Endodermal cell (in vitro differentiated cells): ENCODE results near the gene ODF2. TPM values are rescaled to one million over a fixed set of nuclear protein-coding genes. Genes with fewer than 3 reads are reported as not detected.

ENCODE experiments used
- DNase-seq: peaks from one replicate; pipeline ENCODE4 v3.0.0-alpha.2; 2017
- H3K27ac ChIP-seq: 2 replicates; pipeline ENCODE4 v1.5.1; 2013; ENCODE audit warnings: mild to moderate bottlenecking, low read depth, low read length, moderate library complexity
- H3K27me3 ChIP-seq: 2 replicates; pipeline ENCODE4 v1.6.1; 2013; ENCODE audit warnings: mild to moderate bottlenecking, low read length, moderate library complexity; ENCODE audit not compliant: insufficient read depth, control insufficient read depth, poor library complexity, severe bottlenecking
- H3K36me3 ChIP-seq: 2 replicates; pipeline ENCODE4 v1.7.0; 2013; ENCODE audit warnings: mild to moderate bottlenecking, low read length, moderate library complexity; ENCODE audit not compliant: control insufficient read depth, insufficient read depth
- H3K4me1 ChIP-seq: one replicate; pipeline ENCODE4 v1.7.0; 2013; ENCODE audit warnings: low read length; ENCODE audit not compliant: control insufficient read depth, insufficient read depth
- H3K4me3 ChIP-seq: 2 replicates; pipeline ENCODE4 v1.5.1; 2013; ENCODE audit warnings: mild to moderate bottlenecking, low read length, moderate library complexity
- H3K9ac ChIP-seq: 2 replicates; pipeline ENCODE4 v1.6.1; 2013; ENCODE audit warnings: mild to moderate bottlenecking, low read length, moderate library complexity; ENCODE audit not compliant: poor library complexity, severe bottlenecking; ENCODE audit errors: extremely low read depth
- H3K9me3 ChIP-seq: 2 replicates; pipeline ENCODE4 v1.6.1; 2013; ENCODE audit warnings: mild to moderate bottlenecking, low read length, moderate library complexity; ENCODE audit not compliant: control insufficient read depth
- H3K27ac Mint-ChIP-seq: 2 replicates; pipeline ENCODE4 v1.8.0; 2020; ENCODE audit warnings: mixed read lengths
- H3K27me3 Mint-ChIP-seq: 2 replicates; pipeline ENCODE4 v1.8.0; 2021; ENCODE audit warnings: mild to moderate bottlenecking, mixed read lengths; ENCODE audit not compliant: insufficient read depth
- H3K36me3 Mint-ChIP-seq: 2 replicates; pipeline ENCODE4 v1.8.0; 2020; ENCODE audit warnings: low read depth, mixed read lengths
- H3K4me1 Mint-ChIP-seq: 2 replicates; pipeline ENCODE4 v1.8.0; 2020; ENCODE audit warnings: mixed read lengths
- H3K4me3 Mint-ChIP-seq: 2 replicates; pipeline ENCODE4 v1.8.0; 2020; ENCODE audit warnings: mild to moderate bottlenecking, moderate library complexity, mixed read lengths
- H3K9me3 Mint-ChIP-seq: 2 replicates; pipeline ENCODE4 v1.8.0; 2020; ENCODE audit warnings: mild to moderate bottlenecking, mixed read lengths
- WGBS, 2 experiments: methylation state at CpG; one replicate each; pipeline versions ENCODE4 v1.1.5 to v1.1.7; 2013; ENCODE audit warnings: missing lambda C conversion rate in 2 of 2, mixed read lengths in 1 of 2; ENCODE audit not compliant: insufficient coverage in 1 of 2, insufficient read length in 1 of 2; 5-methylcytosine and 5-hydroxymethylcytosine counted together
- total RNA-seq, 2 donors: library from RNA; stranded (reverse); fragmentation: NEBNext Ultra II Directional in 1 of 2; extraction: Animal tissue kit (Norgen Biotek cat#: 25700) in 1 of 2; gene quantifications; 2 replicates in 1 of 2; 3 replicates in 1 of 2; pipeline ENCODE4 v1.2.1, GENCODE V29; 2021
- TF ChIP-seq, protein P1 (sequence below): fragments of 200-600 bp; sonication (generic); conservative IDR thresholded peaks from 2 replicates; pipeline ENCODE4 v1.5.0; 2021; ENCODE audit warnings: antibody characterized with exemption, mild to moderate bottlenecking

The ODF2 gene
- total RNA-seq, 2 donors from 2014 or later: 34.5 to 48.7 TPM

DNA sequence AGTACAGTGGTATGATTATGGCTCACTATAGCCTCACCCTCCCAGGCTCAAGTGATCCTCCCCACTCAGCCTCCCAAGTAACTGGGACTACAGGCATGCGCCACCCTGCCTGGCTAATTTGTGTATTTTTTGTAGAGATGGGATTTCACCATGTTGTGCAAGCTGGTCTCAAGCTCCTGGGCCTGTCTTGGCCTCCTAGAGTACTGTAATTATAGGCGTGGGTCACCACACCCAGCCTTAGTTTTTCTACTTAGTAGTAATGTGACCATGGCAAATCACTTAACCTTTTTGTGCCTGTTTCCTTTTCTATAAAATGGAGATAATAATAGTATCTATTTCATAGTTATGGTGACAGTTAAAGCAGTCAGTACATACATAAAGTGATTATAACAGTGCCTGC is 70.9 kb downstream of the ODF2 start:
- Mint-ChIP-seq H3K27ac (no peak overlapping the region), H3K9me3 (no peaks in the 10 kb centered on the region), H3K27me3 (no peaks in the 10 kb centered on the region), H3K4me1 (no peaks in the 10 kb centered on the region), H3K4me3 (no peak overlapping the region), H3K36me3 (peaks cover 53% of the 10 kb centered on the region)
- 100% methylated on average over 1 to 2 of the region's 2 CpGs for WGBS, 2 experiments
- Histone ChIP-seq H3K4me1 (no peaks in the 10 kb centered on the region), H3K27me3 (no peaks in the 10 kb centered on the region), H3K4me3 (no peak overlapping the region), H3K36me3 (peaks cover 51% of the 10 kb centered on the region), H3K9me3 (no peaks in the 10 kb centered on the region), H3K27ac (no peak overlapping the region), H3K9ac (no peak overlapping the region)
- no peak for DNase-seq
- TF ChIP-seq, protein P1, sequence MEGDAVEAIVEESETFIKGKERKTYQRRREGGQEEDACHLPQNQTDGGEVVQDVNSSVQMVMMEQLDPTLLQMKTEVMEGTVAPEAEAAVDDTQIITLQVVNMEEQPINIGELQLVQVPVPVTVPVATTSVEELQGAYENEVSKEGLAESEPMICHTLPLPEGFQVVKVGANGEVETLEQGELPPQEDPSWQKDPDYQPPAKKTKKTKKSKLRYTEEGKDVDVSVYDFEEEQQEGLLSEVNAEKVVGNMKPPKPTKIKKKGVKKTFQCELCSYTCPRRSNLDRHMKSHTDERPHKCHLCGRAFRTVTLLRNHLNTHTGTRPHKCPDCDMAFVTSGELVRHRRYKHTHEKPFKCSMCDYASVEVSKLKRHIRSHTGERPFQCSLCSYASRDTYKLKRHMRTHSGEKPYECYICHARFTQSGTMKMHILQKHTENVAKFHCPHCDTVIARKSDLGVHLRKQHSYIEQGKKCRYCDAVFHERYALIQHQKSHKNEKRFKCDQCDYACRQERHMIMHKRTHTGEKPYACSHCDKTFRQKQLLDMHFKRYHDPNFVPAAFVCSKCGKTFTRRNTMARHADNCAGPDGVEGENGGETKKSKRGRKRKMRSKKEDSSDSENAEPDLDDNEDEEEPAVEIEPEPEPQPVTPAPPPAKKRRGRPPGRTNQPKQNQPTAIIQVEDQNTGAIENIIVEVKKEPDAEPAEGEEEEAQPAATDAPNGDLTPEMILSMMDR: no peak

DNA sequence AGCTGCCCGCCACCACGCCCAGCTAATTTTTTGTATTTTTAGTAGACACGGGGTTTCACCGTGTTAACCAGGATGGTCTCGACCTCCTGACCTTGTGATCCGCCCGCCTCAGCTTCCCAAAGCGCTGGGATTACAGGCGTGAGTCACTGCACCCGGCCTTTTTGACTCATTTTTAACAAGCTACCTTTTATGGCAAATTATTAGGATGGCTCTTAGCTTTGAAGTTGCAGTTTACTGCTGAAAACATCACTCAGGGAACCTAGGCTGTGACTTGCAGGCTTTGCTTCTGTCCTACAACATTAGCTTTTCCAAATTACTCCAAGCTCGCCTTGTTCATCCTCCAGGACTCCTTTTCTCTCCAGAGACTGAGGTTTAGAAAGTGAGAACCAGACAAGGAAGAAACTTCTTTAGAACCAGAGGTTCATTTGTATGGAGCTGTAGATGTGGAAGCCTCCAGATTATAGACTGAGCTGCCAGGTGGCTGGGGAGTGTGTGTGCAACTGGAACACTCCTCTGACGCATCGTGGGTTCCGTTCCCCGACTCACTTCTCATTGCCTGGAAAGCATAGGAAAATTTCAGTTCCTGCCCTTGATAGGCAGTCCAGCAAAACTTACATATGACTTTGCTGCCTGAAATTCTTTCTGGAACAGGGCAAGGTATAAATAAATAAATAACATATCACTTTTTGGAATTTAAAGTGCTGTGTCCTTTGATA is 72.8 kb downstream of the ODF2 start:
- H3K9me3 Mint-ChIP-seq: no peaks in the 10 kb centered on the region
- H3K27me3 ChIP-seq: no peaks in the 10 kb centered on the region
- no peak overlapping the region for H3K27ac Mint-ChIP-seq
- WGBS, 2 experiments: 91 to 96% methylated on average over 10 to 15 of the region's 15 CpGs
- no peaks in the 10 kb centered on the region for H3K4me1 Mint-ChIP-seq
- H3K9ac ChIP-seq: no peak overlapping the region
- no peak overlapping the region for H3K27ac ChIP-seq
- no peak for DNase-seq
- H3K36me3 Mint-ChIP-seq: peaks cover 61% of the 10 kb centered on the region
- TF ChIP-seq, protein P1: no peak
- H3K27me3 Mint-ChIP-seq: no peaks in the 10 kb centered on the region
- no peak overlapping the region for H3K4me3 ChIP-seq
- no peaks in the 10 kb centered on the region for H3K4me1 ChIP-seq
- H3K9me3 ChIP-seq: no peaks in the 10 kb centered on the region
- H3K36me3 ChIP-seq: peaks cover 44% of the 10 kb centered on the region
- no peak overlapping the region for H3K4me3 Mint-ChIP-seq

DNA sequence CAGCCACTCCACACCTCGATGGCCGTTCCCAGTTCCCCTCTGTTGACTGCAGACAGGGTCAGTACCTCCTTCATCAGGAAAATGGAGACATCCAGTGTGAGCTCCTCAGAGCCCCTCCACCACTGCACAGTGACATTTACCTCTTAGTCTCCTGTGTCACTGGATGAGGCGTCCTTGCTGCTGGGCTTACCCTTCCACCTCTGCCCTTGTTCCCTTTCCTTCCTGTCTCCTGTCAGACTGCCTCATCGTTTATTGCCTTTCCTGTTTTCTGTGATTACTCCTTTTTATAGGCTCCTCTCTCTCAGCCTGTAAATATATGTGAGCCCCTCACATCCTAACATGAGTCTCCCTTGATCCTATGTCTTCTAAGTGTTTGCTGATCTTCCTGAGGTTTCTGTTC is 73.4 kb downstream of the ODF2 start:
- Mint-ChIP-seq H3K27ac (no peak overlapping the region), H3K4me1 (no peaks in the 10 kb centered on the region), H3K4me3 (no peak overlapping the region), H3K27me3 (no peaks in the 10 kb centered on the region), H3K36me3 (peaks cover 62% of the 10 kb centered on the region), H3K9me3 (no peaks in the 10 kb centered on the region)
- H3K4me1 ChIP-seq: no peaks in the 10 kb centered on the region
- H3K9me3 ChIP-seq: no peaks in the 10 kb centered on the region
- H3K9ac ChIP-seq: no peak overlapping the region
- WGBS, 2 experiments: 91 to 96% methylated on average over 4 of the region's 4 CpGs
- H3K27me3 ChIP-seq: no peaks in the 10 kb centered on the region
- no peak overlapping the region for H3K27ac ChIP-seq
- no peak overlapping the region for H3K4me3 ChIP-seq
- TF ChIP-seq, protein P1: no peak
- peaks cover 46% of the 10 kb centered on the region for H3K36me3 ChIP-seq
- DNase-seq: no peak
